Activated T-helper 2 cell treated with anti-CD3 and anti-CD28 coated beads, Interferon-gamma antibody, Interleukin-2, Interleukin-4, amounts not matched to agents 10 μg/mL and 5 μg/mL and 100 μg/mL, durations not matched to agents 14 hours and 24 hours and 36 hours (primary cell): Measurements from ENCODE around the gene PTCD2. TPM values are rescaled to one million over a fixed set of nuclear protein-coding genes. Genes with fewer than 3 reads are reported as not detected.

Experiments used
- DNase-seq: peaks from one replicate; pipeline ENCODE4 v3.0.0; 2021; ENCODE audit warnings: low spot score
- H3K27ac Mint-ChIP-seq: one replicate; pipeline ENCODE4 v1.8.0; 2021; ENCODE audit warnings: mixed read lengths
- H3K27me3 Mint-ChIP-seq: one replicate; pipeline ENCODE4 v1.8.0; 2021; ENCODE audit warnings: low read depth, mixed read lengths
- H3K36me3 Mint-ChIP-seq: one replicate; pipeline ENCODE4 v1.8.0; 2021; ENCODE audit warnings: low read depth, mixed read lengths
- H3K4me1 Mint-ChIP-seq: one replicate; pipeline ENCODE4 v1.8.0; 2021; ENCODE audit warnings: low read depth, mixed read lengths
- H3K4me3 Mint-ChIP-seq: one replicate; pipeline ENCODE4 v1.8.0; 2021; ENCODE audit warnings: low read depth, mild to moderate bottlenecking, moderate library complexity, mixed read lengths
- H3K9me3 Mint-ChIP-seq: one replicate; pipeline ENCODE4 v1.8.0; 2021; ENCODE audit warnings: mixed read lengths
- intact Hi-C: fragments of 100-400 bp; cut with micrococcal nuclease; formaldehyde crosslinking; loops from one replicate; pipeline ENCODE4 v1.15.1; 2023
- total RNA-seq: library from RNA; stranded (reverse); gene quantifications from 2 replicates; pipeline ENCODE4 v1.2.3, GENCODE V29; 2022

The PTCD2 gene
- total RNA-seq, 1 donor from 2014 or later: 16.8 TPM

DNA sequence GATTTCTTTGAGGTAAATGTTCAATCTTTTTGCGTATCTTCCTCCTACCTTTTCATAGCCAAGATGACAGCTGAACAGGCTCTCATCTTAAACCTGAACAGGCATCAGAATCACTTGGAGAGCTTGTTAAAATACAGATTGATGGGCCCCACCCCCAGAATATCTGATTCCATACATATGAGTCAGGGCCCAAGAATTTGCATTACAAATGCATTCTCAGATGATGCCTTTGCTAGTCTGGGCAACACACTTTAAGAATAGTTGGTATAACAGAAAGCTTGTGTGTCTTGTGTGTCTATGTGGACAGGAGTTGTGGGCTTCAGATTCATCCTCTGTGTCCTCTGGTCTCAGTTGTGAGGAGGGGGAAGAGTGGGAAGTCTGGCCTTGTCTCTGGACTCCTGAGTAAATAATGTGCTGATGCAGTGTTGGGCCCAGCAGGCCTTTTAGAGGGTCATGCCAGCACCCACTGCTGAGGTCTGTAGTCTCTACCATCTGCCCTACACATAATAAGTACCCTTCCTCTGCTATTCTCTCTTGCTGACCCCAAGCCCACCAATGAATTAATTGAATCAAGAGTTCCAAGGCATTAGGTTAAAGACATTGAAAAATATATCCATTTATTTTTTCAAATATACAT, 43.1 kb downstream of the PTCD2 start:
- H3K4me3 Mint-ChIP-seq: no peak overlapping the region
- no peaks in the 10 kb centered on the region for H3K9me3 Mint-ChIP-seq

DNA sequence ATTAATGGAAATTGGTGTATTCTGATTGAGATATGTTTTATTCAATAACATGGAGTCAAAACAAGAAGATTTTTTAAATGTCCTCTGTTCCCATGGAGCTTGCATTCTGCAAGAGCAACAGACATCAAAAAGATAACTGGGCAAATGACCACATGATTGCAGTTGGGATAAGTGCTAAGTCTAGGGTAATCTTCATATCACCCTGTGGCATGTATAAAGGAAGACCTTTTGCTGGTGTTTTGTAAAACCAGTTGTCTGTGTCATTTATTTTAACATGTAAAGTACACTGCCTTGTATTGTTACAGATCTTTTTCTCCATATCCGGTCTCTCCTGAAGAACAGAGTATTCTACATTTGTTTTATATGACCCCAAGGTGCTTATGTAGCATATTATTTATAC, 44.0 kb downstream of the PTCD2 start:
- no peaks in the 10 kb centered on the region for H3K27me3 Mint-ChIP-seq
- no peak for DNase-seq
- H3K27ac Mint-ChIP-seq: no peak overlapping the region
- H3K4me1 Mint-ChIP-seq: peaks cover 11% of the 10 kb centered on the region
- H3K36me3 Mint-ChIP-seq: peaks cover 40% of the 10 kb centered on the region
- H3K9me3 Mint-ChIP-seq: no peaks in the 10 kb centered on the region
- intact Hi-C loops: no loop called here
- H3K4me3 Mint-ChIP-seq: no peak overlapping the region

More for the DNA sequence above, 43.1 kb downstream of the PTCD2 start:
- DNase-seq: no peak
- Mint-ChIP-seq H3K27ac (no peak overlapping the region), H3K27me3 (no peaks in the 10 kb centered on the region), H3K4me1 (peaks cover 11% of the 10 kb centered on the region), H3K36me3 (peaks cover 45% of the 10 kb centered on the region)
- intact Hi-C loops: no loop called here

DNA sequence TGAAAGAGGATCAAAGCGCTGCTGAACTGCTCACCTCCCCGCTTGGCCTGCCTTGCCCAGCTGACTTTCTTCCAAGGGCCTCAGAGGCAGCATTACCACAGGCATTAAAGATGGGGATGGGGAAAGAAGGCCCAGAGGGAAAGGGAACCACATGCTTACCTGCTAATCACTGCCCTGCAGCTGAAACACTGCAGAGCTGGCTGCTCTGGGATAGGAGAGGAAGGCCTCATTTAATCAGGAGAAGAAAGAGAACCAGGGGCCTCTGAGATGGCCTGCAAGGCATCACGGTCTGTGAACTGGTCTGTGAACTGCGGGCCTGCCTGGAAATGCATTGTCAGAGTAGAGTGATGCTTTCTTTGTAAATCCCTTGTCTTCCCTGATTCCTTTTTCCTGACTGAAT, 44.8 kb downstream of the PTCD2 start:
- Mint-ChIP-seq H3K36me3 (peaks cover 34% of the 10 kb centered on the region), H3K9me3 (no peaks in the 10 kb centered on the region), H3K27me3 (no peaks in the 10 kb centered on the region), H3K27ac (no peak overlapping the region), H3K4me1 (peaks cover 11% of the 10 kb centered on the region), H3K4me3 (no peak overlapping the region)
- no peak for DNase-seq
- intact Hi-C loops: loop anchor here (5.0 kb wide), 1 partner anchor 452 kb away; the partner anchor contains the start of gene TNPO1

DNA sequence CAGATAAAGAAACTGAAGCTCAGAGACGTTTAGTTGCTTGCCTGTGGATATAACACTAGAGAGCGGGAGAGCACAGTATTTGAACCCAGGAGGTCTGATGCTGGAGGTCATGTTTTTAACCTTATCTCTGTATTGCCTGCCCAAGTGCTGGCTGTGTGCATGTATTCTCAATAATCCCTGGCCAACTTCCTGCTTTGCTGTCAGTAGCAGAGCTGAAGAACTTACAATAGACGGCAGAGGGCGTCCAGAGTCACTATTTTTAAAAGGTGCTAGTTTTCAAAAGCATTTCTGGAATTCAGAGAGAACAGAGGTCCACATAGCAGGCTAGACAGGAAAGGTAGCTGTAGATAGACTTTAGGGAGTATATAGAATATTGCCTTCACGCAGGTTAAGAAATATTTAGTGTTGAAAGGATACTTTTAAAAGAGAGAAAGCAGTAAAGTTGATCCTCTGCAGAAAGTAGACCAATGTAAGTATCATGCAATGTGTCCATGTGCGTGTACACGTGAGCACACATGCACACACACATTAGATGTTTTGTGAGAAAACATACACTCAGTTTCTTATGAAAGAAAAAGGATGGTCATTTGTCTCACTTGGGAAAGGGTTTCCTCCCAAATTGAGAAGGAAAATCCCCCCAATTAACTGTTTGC, 46.3 kb downstream of the PTCD2 start:
- Mint-ChIP-seq H3K27me3 (no peaks in the 10 kb centered on the region), H3K27ac (no peak overlapping the region), H3K4me1 (peaks cover 11% of the 10 kb centered on the region), H3K36me3 (peaks cover 28% of the 10 kb centered on the region), H3K9me3 (no peaks in the 10 kb centered on the region), H3K4me3 (no peak overlapping the region)
- intact Hi-C loops: loop anchor here (2.0 to 5.0 kb wide), 3 partner anchors 18 to 451 kb away; partner anchors contain the start of gene TNPO1
- peak; percentile 14 for DNase-seq

DNA sequence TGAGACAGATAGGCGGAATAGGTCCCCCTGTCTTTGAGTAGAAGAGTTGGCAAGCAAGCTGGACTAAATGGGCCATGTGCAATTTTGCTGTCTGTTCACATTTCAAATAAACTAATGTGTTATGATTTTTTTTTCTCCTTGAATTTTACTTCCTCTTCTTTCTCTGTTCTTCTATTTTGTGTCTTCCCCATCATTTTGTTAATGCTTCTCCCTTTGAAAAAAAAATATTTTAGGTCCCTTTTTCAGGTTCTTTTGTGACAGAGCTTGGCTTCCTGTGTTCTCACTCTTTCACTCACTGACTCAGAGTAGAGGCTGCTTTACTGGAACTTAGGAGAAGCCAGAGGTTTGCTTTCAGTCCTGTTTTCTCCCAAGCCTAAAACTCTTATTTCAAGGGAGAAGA, 48.1 kb downstream of the PTCD2 start:
- Mint-ChIP-seq H3K9me3 (no peaks in the 10 kb centered on the region), H3K4me3 (no peak overlapping the region), H3K27ac (no peak overlapping the region), H3K27me3 (no peaks in the 10 kb centered on the region), H3K4me1 (peaks cover 10% of the 10 kb centered on the region), H3K36me3 (peaks cover 13% of the 10 kb centered on the region)
- intact Hi-C loops: loop anchor here (5.0 kb wide), 1 partner anchor 449 kb away; the partner anchor contains the start of gene TNPO1
- no peak for DNase-seq

DNA sequence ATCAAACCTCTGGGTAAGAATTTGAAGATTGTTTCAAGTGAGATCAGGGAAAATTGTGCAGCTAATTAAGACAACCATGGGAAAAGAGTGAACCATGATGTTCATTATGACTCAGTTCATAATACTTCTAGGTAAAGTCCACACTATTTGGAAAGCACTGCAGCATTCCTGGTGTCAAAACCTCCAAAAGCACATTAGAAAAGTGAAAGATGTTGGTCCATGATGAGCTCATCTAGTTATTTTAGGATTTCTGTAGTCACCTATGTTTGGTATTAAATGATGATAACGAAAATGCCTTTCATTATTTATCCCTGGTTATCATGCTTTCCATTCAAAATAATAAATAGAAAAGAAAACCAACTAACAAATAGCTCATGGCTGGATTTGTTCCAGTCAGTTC, 49.1 kb downstream of the PTCD2 start:
- peaks cover 6% of the 10 kb centered on the region for H3K36me3 Mint-ChIP-seq
- intact Hi-C loops: loop anchor here (5.0 kb wide), 1 partner anchor 448 kb away; the partner anchor contains the start of gene TNPO1

DNA sequence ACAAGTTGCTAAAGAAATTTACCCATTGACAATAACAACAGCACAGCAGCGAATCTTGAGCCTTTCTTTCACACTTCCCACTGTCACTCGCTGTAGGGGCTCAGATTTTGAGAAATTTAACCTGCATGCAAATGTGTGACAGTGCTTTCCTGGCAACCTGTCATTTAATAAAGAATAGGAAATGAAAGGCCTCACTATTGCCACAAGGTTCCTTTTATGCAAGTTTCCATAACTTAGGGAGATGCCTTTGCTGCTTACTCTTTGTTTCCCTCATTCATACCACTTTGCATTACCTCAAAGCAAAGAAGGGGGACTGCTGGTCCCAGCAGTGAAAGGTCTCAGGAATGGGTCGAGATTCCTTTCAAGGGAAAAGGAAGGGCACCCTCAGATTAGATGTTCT, 49.5 kb downstream of the PTCD2 start:
- Mint-ChIP-seq H3K4me1 (peaks cover 3% of the 10 kb centered on the region), H3K27me3 (no peaks in the 10 kb centered on the region), H3K9me3 (no peaks in the 10 kb centered on the region), H3K36me3 (peaks cover 4% of the 10 kb centered on the region), H3K27ac (no peak overlapping the region), H3K4me3 (no peak overlapping the region)
- DNase-seq: no peak
- intact Hi-C loops: loop anchor here (5.0 kb wide), 1 partner anchor 448 kb away; the partner anchor contains the start of gene TNPO1

More for the DNA sequence above, 49.1 kb downstream of the PTCD2 start:
- no peaks in the 10 kb centered on the region for H3K9me3 Mint-ChIP-seq
- H3K27ac Mint-ChIP-seq: no peak overlapping the region
- peaks cover 6% of the 10 kb centered on the region for H3K4me1 Mint-ChIP-seq
- no peak overlapping the region for H3K4me3 Mint-ChIP-seq
- no peak for DNase-seq
- H3K27me3 Mint-ChIP-seq: no peaks in the 10 kb centered on the region

DNA sequence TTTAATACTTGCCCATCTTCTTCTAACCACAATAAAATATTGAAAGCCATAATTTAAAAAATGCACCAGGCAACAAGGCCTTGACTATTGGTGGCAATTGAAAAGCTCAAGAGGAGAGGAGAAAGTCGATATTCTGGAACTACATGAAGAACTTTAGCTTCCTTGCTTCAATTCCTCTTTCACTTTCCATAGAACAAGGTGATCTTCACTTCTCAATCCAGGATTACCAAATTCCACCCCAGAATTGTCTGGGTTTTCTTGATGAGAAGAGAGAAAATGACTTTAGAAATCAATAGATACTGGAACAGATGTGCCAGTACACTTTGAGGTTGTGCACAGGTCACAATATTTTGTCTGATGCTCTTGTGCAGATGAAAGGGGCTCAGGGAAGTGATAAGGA, 52.2 kb downstream of the PTCD2 start:
- Mint-ChIP-seq H3K27ac (no peak overlapping the region), H3K27me3 (peaks cover 5% of the 10 kb centered on the region), H3K9me3 (no peaks in the 10 kb centered on the region), H3K4me1 (peaks cover 1% of the 10 kb centered on the region), H3K4me3 (no peak overlapping the region), H3K36me3 (peaks cover 4% of the 10 kb centered on the region)
- intact Hi-C loops: no loop called here
- no peak for DNase-seq

DNA sequence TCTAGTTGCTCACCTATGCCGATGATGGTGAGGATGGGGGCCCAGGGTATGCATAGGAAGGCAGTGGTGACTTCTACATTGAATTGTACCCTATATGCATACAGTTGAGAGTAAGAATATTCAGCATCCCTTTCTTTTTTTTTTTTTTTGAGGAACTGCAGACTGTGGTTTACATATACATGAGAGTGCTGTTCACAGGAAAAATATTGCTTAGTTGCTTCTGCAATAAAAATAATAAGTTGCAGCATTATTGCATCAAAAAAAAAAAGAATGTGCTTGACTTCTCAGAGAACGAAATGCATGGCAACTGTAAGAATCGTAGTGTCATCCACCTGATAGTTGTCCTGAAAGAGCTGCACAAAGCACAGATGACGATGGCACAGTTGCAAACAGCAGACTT, 52.8 kb downstream of the PTCD2 start:
- Mint-ChIP-seq H3K27ac (no peak overlapping the region), H3K36me3 (peaks cover 4% of the 10 kb centered on the region)

DNA sequence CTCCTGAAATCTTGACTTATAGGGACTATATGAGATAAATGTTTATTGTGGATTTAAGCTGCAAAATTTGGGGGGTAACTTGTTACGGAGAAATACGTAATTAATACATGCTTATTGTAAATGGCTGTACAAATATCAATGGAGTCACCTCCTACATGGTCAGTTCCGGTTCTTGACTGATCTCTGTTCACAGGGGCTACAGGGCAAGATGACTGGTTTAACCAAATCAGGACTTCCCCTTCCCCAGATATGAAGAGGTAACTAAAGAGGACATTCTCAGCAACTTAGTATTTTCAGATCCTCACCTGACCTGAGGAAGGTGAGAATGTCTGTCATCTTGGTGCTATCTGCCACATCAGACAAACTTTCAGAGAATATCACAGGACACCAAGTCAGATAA, 54.7 kb downstream of the PTCD2 start:
- H3K27ac Mint-ChIP-seq: no peak overlapping the region
- no peak overlapping the region for H3K4me3 Mint-ChIP-seq
- H3K27me3 Mint-ChIP-seq: peaks cover 16% of the 10 kb centered on the region
- no peak for DNase-seq
- peaks cover 4% of the 10 kb centered on the region for H3K36me3 Mint-ChIP-seq
- intact Hi-C loops: no loop called here
- no peaks in the 10 kb centered on the region for H3K4me1 Mint-ChIP-seq
- H3K9me3 Mint-ChIP-seq: no peaks in the 10 kb centered on the region

More for the DNA sequence above, 52.8 kb downstream of the PTCD2 start:
- intact Hi-C loops: no loop called here
- no peak for DNase-seq
- peaks cover 1% of the 10 kb centered on the region for H3K4me1 Mint-ChIP-seq
- H3K4me3 Mint-ChIP-seq: no peak overlapping the region
- H3K9me3 Mint-ChIP-seq: no peaks in the 10 kb centered on the region
- peaks cover 6% of the 10 kb centered on the region for H3K27me3 Mint-ChIP-seq

DNA sequence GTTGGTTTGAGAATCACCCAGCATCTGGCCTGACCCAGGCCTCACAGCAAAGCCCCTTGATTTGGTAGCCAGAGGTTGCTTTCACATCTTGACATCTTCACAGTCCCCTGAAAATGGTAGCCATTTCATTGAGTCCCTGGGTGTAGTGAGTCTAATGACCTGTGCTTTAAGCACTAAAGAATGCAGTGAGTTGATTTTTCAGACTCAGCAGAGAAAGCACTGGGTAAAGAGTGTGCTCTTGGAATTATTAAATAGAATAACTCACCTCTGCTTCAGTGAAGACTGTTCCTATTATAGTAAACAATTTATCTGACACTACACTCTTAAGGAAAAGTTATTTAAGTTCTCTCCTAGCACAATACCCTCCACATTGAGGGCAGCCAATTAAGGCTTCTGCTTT, 56.2 kb downstream of the PTCD2 start:
- intact Hi-C loops: no loop called here
- no peak overlapping the region for H3K27ac Mint-ChIP-seq
- H3K9me3 Mint-ChIP-seq: no peaks in the 10 kb centered on the region
- peaks cover 18% of the 10 kb centered on the region for H3K27me3 Mint-ChIP-seq
- no peaks in the 10 kb centered on the region for H3K4me1 Mint-ChIP-seq
- no peaks in the 10 kb centered on the region for H3K36me3 Mint-ChIP-seq
- no peak for DNase-seq
- H3K4me3 Mint-ChIP-seq: no peak overlapping the region

DNA sequence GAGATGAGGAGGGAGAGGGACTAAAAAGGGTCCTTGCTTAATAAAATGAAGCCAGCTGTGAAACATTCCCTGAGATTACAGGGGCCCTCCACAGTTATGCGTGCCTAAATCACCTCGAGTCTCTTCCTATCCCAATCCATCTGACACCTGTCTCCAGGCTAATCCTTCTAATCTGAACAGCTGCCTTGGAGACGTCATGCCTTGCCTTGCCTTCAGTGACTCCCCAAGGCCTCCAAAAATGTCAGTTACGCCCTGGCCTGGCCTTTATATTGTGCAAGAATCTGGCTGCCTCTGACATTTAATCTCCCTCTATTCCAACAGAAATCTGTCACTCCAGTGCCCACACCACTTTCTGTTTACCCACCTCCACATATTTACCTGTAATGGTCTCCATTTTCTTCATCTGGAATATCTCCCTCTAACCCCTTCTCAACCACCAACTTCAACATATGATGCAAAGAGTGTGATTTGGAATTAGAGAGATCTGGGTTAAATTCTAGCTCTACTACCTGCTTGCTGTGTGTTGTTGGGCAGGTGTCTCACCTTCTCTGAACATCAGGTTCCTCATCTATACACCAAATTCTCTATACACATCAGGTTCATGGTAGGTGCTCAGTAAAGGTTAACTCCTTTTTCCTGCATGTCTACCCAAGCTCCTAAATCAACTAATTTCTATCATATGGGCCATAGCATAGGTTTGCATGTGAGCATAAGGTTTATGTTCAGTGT, 57.9 kb downstream of the PTCD2 start:
- no peaks in the 10 kb centered on the region for H3K9me3 Mint-ChIP-seq
- peaks cover 18% of the 10 kb centered on the region for H3K27me3 Mint-ChIP-seq
- H3K36me3 Mint-ChIP-seq: no peaks in the 10 kb centered on the region
- intact Hi-C loops: no loop called here
- no peak overlapping the region for H3K4me3 Mint-ChIP-seq
- no peaks in the 10 kb centered on the region for H3K4me1 Mint-ChIP-seq
- H3K27ac Mint-ChIP-seq: no peak overlapping the region
- DNase-seq: no peak
